ENCODE data around the gene TMEM161A. TPM values are rescaled to one million over a fixed set of nuclear protein-coding genes. Genes with fewer than 3 reads are reported as not detected.
"Not testable (repeated sequence)": the region's sequence is repeated elsewhere in the genome, so short reads cannot be mapped to it uniquely, and the experiment has no call there.

TMEM161A gene
- total RNA-seq, result 18.7 and 26.5 TPM in 2 replicates

GRCh38 chr19:19138109-19138981 is at the start of gene TMEM161A:
Gene TMEM161A, minus strand, starts transcription at chr19:19138478. Its CDS starts 50 bp downstream, at chr19:19138428.
- DNase-seq, result peak; percentile 99

GRCh38 chr19:19186742-19187141 is 48.5 kb upstream of the TMEM161A start:
- no peak for DNase-seq

- peak; percentile 77 for DNase-seq
Observed at GRCh38 chr19:19185853-19186740, 47.8 kb upstream of the TMEM161A start.

GRCh38 chr19:19181488-19181998 is 43.3 kb upstream of the TMEM161A start:
- no peak for DNase-seq

DNA sequence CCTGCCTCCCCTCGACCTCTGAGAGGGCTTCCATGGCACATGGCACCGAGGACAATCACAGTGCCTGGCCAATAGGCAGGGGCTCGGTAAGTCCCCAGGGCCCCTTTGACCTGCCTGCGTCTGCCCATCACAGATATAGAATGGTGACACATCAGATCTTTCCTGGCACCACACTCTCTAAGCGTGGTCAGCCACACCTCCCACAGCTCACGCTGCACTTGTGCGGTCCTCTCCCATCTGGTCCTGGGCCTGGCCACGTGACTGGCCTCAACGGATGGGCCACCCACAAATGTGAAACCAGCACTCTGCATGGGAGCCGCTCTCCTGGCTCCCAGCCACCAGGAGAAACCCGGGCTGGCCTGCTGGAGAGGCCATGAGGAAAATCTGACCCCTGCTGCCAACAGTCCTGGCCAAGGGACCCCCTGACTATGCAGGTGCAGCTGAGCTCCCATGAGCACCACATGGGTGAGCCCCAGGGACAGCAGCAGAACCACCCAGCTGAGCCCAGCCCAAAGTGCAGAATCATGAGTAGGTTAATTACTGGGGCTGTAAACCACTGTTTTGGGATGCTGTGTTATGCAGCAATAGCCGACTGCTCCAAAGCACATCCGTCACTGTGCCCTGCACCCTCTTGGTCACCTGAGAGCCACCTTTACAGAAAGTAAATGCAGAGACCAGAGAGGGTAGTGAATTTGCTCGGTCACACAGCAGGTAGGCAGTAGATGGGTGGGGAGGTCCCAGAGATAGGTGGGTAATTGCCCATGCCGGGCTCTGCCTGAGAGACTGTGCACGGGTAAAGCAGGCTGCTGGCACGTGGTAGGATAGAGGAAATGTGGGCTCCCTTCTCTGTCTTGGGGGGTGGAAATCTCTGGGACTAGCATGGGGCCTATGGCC is 41.5 kb upstream of the TMEM161A start:
- no peak for DNase-seq

GRCh38 chr19:19176950-19177349 is 38.7 kb upstream of the TMEM161A start:
- DNase-seq, result no peak

DNA sequence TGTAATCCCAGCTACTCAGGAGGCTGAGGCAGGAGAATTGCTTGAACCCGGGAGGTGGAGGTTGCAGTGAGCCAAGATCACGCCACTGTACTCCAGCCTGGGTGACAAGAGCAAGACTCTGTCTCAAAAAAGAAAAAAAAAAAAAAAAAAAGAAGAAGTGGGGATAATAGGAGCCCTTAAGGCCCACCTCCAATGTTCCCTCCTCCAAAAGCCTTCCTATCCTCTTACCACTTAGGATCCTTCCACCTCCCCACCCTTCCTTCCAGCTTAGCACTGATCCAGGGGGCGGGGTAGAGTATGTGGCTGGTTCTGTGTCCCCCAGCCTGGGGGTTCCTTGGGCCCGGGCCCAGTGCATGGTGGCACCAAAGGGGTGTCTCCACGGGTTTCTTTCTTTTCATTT is 35.0 kb upstream of the TMEM161A start:
- not testable (repeated sequence) for DNase-seq

DNA sequence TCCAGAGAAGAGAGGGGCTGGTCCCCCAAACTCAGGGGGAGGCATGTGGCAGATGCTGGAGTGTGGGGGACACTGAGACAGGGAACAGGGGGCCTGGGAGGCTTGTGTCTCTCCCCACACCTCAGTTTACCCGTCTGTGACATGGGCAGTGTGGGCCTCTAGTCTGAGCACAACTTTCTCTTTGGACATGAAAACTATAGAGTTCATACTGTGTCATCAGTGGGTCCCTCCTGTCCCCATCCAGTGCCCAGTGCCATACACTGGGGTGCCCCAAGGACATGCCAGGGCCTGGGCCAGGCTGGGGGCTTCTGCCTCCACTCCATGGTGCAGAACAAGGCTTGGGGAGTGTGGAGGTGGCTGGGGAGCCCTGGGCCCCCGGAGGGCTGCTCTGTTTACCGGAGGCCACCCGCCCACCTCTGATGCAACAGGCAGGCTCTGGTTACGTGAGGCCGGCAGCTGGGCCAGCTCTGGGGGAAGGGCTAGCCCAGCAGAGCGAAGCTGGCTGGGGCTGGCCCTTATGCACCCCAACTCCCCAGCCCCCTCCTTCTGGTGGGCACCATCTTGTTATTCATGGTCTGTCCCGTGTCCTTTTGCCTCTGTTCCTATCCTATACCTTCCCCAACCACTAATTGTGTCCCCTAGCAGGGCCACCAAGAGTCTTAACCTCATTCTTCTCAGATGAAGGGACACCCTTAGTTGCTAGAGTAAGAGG is 33.7 kb upstream of the TMEM161A start:
- no peak for DNase-seq

DNA sequence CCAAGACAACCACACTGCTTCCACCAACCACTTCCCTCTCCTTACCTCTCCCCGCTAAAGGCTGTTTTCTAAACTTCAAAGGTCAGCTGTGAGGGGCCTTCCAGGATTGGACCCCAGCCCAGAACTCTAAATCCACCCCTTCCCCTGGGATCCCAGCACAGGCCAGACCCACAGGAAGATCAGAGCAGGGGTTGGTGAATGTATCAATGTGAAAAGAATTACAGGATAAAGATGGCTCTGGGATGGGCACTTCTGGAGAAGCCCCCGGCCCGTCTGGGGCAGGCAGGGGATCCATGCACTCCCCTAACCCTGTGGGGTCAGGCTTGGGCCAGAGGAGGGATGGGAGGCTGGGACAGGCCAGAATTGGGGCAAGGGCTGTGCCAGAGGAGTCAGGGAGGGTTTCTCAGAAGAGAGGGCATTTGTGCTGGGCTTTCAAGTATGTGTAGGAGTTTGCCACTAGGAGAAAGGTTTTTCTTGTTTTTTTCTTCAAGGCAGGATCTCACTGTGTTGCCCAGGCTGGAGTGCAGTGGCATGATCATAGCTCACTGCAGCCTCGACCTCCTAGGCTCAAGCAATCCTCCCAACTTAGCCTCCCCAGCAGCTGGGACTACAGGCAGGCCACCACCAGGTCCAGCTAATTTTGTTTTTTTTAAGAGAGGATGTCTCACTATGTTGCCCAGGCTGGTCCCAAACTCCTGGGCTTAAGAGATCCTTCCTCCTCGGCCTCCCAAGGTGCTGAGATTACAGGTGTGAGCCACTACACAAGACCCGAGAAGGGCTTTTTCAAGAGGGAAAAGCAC is 32.8 kb upstream of the TMEM161A start:
- no peak for DNase-seq

GRCh38 chr19:19170053-19170872 is 32.0 kb upstream of the TMEM161A start, which contains the start of gene MEF2B:
Gene MEF2B, minus strand, starts transcription at chr19:19170263. Its CDS starts 19,528 bp downstream, at chr19:19150735.
- DNase-seq, result peak; percentile 77

- no peak for DNase-seq
Observed at GRCh38 chr19:19169236-19170052, 31.2 kb upstream of the TMEM161A start.

DNA sequence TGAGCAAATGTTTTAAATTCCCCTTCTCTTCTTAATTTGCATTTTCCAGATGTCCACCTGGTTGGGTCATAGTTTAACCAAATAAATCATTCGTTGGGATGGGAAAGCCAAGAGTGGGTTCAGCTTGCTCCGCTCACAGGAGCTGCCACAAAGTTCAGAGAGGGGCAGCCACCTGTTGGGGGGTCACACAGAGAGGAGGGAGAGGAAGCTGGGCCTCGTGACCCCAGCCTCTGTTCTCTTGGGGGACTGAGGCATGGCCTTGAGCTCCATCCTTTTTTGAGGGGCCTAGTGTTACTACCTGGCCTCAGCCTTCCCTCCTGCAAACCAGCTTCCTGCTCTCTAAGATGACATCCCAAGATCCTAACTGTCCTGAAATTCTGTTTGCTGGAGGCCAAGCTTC is 29.3 kb upstream of the TMEM161A start:
- no peak for DNase-seq

DNA sequence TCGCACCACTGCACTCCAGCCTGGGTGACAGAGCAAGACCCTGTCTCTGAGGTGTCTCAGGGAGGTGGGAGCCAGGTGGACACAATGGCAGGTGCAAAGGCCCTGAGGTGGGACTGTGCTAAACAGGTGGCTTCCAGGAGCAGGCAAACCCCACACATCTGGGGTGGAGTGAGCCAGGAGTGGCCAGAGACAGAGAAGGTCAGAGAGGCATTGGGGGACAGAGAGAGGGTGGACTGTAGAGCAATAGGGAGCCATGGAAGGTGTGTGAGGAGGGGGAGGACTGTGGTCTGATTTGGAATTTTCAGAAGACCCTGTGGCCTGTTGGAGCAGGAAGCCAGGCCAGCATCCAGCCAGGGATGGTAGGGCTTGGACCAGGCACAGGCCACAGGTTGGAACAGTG is 27.1 kb upstream of the TMEM161A start:
- no peak for DNase-seq

DNA sequence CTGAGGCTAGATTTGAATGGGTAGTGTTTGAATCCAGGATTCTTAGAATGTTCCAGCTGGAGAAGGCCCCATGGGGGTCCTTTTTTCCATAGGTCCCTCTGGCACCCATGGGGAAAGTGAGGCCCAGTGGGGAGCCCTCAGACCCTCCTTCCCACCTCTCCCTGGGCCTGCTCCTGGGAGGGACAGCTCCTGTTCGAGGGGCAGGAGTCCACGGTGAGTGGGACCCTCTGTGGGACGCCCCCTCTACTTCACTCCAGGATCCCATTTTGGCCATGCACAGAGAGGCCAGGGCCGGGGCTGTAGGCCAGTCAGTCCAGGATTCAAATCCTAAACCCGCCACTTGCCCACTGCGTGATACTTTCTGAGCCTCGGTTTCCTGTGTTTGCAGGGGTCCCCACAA is 24.2 kb upstream of the TMEM161A start:
- no peak for DNase-seq

GRCh38 chr19:19160461-19161035 is 22.3 kb upstream of the TMEM161A start:
- DNase-seq, result no peak

GRCh38 chr19:19159534-19159933 is 21.3 kb upstream of the TMEM161A start:
- no peak for DNase-seq

- no peak for DNase-seq
Observed at GRCh38 chr19:19157808-19158207, 19.5 kb upstream of the TMEM161A start.

GRCh38 chr19:19155495-19156219 is 17.4 kb upstream of the TMEM161A start:
- no peak for DNase-seq

Data from dermis blood vessel endothelial cell (primary cell).